Activated CD4-positive, alpha-beta T cell treated with anti-CD3 and anti-CD28 coated beads, Interleukin-2, amount 50 U/mL, for 4 hours (primary cell): ENCODE measurements around the gene TFF3.
"Not testable (repeated sequence)": the region's sequence is repeated elsewhere in the genome, so short reads cannot be mapped to it uniquely, and the experiment has no call there.

Experiments
- DNase-seq, 2 experiments: peaks; one replicate each; pipeline ENCODE4 v3.0.0-alpha.2; 2020

TFF3 gene

DNA sequence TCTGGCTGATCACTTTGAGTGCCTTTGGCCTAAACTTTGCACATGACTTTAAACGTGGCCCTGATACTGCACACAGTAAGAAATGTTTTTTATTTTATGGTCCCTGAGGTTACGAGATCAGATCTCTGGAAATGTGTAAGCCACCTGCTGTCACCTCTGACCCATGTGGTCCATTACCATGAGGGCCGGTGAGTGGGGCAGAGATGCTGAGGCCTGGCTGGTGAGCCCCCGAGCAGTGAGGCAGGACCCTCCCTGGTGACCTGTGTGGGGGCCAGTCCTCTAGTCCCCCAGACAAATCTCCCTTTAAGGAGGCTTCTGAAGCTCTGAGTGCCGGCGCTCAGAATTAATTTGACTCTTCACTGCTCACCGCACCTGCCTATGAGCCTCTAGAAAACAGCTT, 12.4 kb downstream of the TFF3 start:
- DNase-seq: no peak

DNA sequence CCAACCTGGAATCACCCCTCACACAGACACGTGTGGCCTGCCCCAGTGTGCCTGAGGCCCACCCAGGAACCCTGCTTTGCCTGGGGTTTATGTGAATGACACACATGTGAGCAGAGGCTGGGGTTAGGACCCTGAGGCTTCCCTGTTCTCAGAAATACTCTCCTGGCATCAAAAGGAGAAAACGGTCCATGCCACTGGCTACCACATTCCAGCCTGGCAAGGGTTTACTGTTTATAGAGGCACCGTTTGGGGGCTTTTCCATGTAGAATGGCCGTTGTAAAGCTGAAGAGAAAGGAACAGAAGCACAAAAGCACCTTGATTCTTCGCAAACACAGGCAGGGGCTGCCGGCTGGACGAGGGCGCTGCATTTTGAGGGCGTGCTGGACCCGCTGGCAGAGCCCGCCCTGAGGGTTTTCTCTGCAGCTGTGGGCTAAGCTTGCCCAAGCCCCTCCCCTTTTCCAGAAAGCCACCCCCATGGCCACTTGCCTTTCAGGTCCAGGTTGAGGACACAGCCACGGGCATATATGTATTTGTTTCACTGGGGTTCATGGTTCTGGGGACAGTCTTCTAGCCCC, 13.0 kb downstream of the TFF3 start:
- DNase-seq: no peak

DNA sequence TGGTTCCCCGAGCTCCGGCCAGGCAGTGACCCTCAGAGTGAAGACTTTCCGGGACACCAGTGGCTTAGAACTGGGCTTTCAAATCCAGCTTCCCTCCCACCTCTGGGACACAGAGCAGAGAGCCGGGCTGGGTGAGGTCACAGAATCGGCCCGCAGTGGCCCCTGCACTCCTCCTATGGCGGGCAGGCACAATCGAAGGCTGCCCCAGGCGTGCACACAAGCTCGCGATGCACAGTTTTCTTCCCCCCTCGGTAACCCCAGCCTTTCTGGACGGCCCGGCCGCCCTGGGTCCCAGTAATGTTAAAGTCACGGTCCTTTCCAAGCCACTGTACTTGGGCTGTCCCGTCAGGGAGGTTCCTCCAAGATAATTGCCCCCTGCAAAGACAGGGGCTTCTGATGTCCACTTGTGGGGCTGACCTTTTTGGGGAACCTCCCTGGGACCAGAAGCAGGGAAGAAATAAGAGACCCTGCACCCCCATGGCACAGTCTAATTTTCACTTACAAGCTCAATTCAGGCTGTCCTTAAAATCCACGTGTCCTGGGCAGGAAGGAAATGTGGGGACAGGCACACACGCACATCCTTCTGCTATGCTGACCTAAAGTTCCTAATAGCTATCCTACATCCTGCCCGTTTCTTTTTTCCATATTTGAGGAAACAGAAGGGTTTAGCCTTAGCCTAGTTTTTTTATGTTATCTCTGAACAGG, 13.7 kb downstream of the TFF3 start:
- DNase-seq: no peak

DNA sequence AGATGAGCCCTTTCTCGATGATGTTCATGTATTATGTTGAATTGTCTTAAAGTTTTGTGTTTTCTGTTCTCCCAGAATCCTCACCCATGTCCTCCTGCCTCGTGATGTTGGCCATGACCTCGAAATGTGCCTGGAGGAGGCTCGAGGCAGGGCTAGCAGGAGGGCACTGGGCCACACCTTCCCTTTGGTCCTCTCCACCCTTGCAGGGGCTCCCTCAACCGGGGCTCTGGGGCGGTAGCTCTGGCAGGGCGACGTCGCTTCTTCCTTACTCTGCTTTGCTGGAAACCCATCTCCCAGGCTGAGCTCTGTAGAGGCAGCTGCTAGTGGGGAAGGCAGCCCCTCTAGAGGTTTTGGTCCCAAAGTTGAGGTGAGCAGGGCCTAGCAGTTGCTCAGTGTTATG, 14.3 kb downstream of the TFF3 start:
- no peak for DNase-seq

DNA sequence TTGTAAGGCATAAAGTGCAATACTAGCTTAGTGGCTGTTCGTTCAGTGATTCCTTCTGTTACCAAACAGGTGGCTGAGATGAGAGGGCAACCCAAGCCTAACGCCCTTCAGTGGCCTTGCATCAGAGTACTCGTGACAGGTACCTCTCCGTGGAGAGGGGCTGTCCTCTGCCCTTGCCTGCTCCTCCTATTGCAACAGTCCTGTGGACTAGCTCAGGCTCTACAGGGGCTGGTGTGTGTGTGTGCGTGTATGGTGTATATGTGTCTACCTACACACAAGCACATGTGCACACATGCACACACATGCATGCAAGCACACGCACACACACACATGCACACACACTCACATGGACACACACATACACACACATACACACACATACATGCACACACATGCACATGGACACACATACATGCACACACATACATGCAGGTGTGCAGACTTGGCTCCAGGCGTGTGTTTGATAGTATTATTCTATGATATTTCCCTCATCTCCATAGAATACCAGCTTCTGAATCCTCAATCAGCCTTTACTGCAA, 15.1 kb downstream of the TFF3 start:
- DNase-seq: no peak

DNA sequence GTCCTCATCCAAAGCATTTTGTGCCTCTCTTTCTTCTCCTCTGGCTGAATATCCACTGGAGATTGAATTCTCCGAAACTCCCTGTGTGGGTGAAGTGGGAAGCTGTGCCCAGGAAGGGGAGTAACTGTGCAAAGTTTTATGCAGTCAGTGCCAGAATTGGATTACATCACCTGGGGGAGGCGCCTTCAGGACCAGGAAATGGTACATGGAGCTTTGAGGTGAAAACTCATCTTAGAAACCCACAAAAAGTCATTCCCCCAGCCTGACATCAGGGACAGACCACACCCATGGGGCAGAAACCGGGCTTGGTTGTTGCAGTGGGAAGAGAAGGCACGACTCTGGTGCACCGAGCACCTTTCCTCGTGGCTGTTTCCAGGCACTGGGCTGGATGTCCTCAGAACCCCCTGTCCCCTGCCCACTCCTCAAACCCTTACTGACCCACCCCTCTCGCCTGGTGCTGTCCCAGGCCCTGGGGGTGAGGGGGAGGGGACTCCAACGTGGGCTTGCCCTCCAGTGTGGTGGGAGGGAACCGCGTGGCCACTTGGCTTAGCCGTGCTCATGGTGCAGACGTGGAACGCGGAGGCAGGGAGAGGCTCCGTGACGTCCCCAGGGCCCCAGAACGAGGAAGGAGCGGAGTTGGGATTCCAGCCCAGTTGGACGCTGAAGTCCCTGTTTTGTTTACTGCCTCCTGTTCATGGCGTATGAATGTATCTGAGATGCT, 15.7 kb downstream of the TFF3 start:
- DNase-seq: no peak

DNA sequence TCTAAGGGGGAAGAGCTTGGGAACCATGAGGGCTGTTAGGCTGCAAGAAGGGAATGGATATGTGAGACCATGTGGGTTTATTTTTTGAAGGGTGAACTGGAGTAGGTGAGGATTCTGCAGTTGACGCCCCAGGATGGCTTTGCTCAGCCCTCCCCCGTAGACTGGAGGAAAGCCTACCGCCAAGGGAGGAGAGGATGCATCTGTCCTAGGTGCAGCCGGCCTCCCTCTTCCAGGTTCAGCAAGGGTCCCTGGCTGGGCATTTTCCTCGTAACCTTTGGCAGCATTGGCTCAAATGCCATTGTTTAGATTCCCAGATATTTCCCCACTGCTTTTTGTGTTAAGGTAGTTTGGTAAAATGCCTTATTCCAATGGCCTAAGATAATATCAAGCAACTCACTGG, 16.6 kb downstream of the TFF3 start:
- no peak for DNase-seq

DNA sequence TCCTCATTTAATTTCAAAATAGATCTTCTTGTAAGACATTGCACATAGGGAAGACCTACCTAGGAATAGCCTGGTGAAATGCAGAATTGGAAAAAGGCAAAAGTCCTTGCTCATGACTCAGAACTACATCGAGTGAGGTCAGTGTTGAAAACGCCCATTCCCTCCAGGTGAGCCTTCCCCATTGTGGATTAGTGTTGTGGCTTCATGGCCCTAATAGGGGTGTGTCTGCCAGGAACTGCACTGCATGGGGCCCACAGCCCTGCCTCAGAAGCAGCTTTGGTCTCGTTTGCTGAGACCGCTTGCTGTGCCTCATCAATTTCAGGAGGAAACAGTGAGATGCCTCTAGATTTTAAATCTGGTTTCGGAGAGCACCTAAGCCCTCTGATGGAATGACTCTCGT, 17.0 kb downstream of the TFF3 start:
- DNase-seq: no peak

DNA sequence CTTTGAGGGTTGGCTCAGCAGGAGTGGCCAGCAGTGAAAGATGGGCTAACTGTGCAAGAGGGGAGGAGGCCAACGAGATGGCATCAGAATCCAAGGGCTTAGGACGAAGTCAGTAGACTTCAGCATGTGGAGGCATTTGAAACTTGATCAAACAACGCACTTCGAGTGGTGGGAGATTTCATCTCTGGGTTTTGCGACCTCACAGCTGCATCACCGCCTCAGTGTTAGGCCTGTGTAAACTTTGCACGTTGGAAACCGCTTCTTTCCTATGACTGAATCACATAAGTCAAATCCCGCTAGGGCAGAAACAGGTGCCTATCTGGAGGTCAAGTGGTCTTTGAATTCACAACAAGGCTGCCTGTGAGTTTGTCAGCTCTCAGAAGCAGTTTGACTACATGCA, 17.8 kb downstream of the TFF3 start:
- DNase-seq: no peak

DNA sequence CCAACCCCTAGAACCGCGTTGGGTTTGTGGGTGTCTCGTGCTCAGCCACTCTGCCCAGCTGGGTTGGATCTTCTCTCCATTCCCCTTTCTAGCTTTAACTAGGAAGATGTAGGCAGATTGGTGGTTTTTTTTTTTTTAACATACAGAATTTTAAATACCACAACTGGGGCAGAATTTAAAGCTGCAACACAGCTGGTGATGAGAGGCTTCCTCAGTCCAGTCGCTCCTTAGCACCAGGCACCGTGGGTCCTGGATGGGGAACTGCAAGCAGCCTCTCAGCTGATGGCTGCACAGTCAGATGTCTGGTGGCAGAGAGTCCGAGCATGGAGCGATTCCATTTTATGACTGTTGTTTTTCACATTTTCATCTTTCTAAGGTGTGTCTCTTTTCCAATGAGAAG, 18.7 kb downstream of the TFF3 start:
- DNase-seq: no peak

DNA sequence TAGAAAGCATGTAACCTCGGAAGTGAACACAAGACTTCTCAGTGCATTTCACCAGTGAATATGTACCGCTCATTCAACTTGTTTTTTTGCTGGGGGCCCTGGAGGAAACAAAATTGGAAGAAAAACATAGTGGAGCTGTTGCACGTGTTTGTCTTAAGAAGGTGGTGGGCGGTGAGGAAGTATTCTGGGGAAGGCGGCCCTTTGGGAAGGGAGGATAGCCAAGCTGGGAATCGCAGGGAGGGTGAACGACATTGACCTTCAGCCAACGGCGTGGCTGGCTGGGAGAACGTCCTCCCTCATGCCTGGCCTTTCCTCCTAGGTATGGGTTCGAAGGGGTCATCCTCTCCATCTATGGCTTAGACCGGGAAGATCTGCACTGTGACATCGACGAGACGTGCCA, 19.4 kb downstream of the TFF3 start:
- no peak for DNase-seq

DNA sequence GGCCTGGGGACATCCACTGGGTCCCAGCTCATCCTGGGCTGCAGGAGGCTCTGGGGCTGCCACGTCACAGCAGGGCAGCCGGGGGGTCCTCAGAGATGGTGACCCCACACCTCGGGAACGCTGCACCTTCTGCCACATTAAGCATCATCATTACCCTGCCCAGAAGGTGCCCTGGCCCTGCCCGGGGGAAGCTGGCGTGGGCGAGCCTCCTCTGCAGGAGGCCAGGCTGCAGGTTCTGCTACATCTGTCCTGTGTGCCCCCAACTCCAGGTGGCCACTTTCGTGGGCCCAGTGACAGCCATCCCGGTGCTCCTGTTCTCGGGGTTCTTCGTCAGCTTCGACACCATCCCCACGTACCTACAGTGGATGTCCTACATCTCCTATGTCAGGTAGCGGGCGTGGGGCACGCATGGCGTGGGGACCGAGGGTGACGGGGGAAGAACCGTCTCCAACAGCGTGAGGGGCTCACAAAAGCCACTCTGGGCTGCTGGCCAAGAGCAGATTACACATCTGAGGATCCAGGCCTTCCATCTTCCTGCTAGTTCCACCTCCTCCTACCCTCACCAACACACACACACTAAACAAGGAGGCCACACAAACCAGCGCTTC, 20.8 kb downstream of the TFF3 start:
- no peak for DNase-seq

DNA sequence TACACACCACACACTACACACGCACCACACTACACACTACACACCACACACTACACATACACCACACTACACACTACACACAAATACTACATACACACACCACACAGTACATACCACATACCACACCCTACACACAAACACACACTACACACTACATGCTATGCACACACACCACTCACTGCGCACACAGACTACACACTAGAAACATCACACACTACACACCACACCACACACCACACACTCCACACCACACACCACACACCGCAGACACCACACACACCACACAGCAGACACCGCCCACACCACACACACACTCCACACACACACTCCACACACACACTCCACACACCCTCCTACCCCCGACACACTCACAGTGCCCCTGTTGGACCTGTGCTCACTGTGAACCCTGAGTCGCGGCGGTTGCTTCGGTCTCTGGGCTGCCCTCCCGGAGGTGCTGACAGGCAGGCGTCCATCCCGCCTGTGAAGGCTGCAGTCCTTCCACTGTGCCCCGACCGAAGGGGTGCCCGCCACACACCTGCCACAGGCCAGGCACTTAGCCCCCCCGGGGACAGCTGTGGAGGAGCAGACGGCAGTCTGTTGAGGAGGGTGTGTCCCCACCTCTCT, 21.4 kb downstream of the TFF3 start:
- DNase-seq: no peak

DNA sequence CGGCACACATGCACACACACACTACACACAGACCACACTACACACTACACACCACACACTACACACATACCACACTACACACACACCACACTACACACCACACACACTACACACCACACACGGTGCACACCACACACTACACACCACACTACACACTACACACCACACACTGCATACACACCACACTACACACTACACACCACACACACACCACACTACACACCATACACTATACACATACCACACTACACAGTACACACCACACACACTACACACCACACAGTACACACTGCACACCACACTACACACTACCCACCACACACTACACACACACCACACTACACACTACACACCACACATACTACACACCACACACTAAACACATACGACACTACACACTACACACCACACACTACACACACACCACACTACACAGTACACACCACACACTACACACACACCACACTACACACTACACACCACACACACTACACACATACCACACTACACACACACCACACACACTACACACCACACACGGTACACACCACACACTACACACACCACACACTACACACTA, 22.6 kb downstream of the TFF3 start:
- not testable (repeated sequence) for DNase-seq

DNA sequence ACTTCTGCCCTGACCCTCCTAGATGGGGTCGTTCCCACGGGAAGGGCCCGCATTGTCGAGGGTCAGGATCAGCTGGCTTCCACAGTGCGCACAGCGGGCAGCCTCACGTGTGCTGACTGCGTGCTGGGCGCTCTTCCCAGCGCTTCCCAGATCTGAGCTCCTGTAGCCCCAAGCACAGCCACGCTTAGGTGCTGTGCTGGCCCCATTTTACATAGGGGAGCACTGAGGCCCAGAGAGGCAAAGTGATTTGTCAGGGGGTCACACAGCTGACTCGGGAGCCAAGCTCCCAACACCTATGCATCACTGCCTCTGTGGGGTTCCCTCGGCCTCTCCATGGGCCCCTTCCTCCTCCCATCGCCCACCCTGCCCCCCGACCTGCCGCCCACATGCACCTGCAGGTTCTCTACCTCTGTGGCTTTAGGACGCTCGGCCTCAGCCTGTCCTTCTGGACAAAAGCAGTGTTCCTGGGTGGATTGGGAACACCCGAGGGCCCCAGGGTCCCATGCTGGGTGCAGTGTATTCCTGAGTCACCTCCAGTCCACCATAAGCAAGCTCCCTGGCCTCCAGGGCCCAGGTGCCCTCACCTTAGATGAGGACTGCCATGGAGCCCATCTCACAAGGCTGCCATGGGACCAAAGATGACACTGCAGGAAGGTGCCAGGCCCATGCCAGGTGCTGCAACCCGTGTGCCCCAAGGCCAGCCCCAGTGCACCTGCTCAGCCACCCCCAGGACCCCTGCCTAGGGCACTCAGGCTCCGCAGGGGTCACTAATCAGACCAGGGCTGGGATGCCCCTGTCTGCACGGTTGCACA, 23.3 kb downstream of the TFF3 start:
- no peak for DNase-seq

DNA sequence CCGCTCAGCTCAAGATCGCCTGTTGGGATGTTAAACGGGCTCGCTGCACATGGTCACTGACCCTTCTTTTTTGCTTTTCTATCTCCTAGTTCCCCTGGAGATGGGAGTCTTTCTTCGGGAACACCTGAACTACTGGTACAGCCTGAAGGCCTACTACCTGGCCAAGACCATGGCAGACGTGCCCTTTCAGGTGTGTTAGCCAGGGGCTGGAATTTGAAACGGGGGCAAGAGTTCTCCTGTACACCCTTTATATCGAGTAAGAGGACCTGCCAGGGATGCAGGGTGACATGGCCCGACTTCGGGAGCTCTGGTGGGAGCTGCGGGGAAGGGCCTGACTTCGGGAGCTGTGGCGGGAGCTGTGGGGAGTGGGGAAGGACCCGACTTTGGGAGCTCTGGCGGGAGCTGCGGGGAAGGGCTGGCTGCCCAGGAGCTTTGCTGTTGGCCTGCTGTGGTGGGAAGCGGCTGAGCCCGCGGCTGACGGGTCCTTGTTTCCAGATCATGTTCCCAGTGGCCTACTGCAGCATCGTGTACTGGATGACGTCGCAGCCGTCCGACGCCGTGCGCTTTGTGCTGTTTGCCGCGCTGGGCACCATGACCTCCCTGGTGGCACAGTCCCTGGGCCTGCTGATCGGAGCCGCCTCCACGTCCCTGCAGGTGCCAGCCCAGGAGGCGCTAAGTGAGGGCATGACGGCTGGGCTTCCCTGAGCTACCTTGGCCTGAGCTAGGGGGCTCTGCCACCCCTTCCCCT, 24.0 kb downstream of the TFF3 start:
- DNase-seq: no peak

DNA sequence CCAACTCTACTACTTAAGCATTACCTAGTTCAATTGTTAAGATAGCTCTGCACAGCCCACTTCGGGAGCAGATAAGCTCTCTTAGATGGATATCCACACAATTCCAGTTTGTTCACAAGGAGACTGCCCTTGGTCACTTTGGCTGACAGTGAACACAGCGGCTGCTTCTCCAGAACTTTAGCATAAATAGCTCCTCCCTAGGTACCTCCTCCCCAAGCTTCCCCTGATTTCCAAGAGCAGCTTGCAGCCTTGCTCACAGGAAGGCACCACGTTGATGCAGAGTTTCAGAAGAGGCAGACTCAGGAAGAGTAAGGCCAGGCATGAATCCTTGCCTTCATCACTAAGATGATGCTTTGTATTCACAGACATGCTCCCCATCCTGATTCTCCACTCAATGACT, 24.7 kb downstream of the TFF3 start:
- no peak for DNase-seq

DNA sequence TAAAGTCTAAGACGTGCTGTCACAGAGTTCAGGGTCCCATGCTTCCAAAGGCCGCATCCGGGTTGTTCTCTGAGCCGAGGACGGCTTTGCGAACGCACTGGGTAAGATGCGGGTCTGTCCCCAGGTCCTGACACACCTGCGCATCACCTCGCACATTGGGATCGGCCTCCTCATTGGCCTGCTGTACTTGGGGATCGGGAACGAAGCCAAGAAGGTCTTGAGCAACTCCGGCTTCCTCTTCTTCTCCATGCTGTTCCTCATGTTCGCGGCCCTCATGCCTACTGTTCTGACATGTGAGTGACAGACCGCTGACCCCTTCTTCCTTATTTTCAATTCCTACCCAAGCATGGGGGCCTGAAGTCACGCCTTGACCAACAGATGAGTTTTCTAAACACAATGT, 25.3 kb downstream of the TFF3 start:
- no peak for DNase-seq

DNA sequence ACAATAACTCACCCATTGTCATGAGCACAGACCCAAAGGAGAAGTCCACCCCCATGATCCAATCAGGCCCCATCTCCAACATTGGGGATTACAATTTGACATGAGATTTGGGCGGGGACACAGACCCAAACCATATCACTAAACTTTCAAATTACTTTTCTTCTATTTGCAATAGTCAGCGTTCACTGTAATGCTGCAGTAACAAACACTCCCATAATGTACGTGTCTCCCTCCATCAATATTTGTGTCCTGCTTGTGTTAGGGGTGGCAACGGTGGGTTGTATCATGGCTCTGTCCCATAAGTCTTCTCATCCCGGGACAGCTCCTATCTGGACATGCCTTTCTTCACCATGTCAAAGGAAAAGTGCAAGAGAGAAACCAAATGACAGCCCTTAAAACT, 26.2 kb downstream of the TFF3 start:
- DNase-seq: no peak

DNA sequence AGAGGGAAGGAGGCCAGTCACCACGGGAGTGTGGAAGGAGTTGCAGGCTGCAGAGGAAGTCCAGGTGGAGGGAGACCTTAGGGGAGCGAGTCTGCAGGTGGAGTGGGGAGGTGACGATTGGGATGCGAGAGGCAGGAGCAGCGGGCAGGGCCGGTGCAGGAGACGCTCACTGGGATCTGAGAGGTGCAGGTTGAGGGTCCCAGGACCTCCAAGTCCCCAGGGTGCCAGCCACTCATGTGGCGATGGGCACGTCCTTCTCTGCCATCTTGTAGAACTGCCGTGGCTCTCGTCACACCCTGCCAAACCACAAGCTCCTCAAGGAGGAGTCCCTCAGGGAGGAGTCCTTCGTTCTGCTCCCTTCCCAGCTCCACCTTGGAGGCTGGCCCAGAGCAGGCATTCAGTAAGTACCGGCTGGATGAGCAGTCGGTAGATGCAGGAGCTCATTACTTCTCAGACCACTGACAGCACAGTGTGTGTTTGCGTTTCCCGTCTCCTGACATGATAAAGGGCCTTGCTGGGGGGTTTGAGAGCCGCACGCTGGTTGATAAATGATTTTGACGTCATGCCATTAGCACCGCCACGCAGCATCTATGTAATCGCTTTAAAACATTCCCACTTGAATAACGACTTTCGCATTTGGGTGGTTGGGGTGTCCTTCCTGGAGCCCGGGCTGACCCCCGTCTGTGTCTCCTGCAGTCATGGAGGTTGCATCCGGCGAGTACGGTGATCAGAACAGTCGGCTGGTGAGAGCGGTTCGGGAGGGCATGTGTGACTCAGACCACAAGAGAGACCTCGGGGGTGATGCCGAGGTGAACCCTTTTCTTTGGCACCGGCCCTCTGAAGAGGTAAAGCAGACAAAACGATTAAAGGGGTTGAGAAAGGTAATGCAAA, 27.8 kb downstream of the TFF3 start:
- DNase-seq: no peak
